Loucy (cell line): ENCODE measurements around the gene KRT77.

ENCODE experiments used
- H2AFZ ChIP-seq: fragments of 200-600 bp; sonication (generic); 2 replicates; pipeline ENCODE4 v1.6.0; 2016; ENCODE audit warnings: antibody characterized with exemption, mild to moderate bottlenecking, low read length, moderate library complexity
- H3F3A ChIP-seq: fragments of 200-600 bp; 2 replicates; pipeline ENCODE4 v1.6.0; 2016; ENCODE audit warnings: antibody characterized with exemption, low read depth, mild to moderate bottlenecking
- H3K27me3 ChIP-seq: fragments of 200-600 bp; sonication (generic); 2 replicates; pipeline ENCODE4 v1.6.1; 2014; ENCODE audit warnings: low read length, mild to moderate bottlenecking; ENCODE audit not compliant: insufficient read depth, poor library complexity, severe bottlenecking
- H3K36me3 ChIP-seq: fragments of 200-600 bp; sonication (generic); 2 replicates; pipeline ENCODE4 v1.6.1; 2016; ENCODE audit warnings: low read length; ENCODE audit not compliant: insufficient read depth
- H3K4me1 ChIP-seq: fragments of 200-600 bp; sonication (generic); 2 replicates; pipeline ENCODE4 v1.5.1; 2014; ENCODE audit warnings: low read length, mild to moderate bottlenecking; ENCODE audit not compliant: insufficient read depth, poor library complexity, severe bottlenecking
- H3K4me2 ChIP-seq: fragments of 200-600 bp; sonication (generic); 2 replicates; pipeline ENCODE4 v1.6.0; 2014; ENCODE audit warnings: antibody characterized with exemption, low read length, low read depth, mild to moderate bottlenecking; ENCODE audit not compliant: poor library complexity, severe bottlenecking
- H3K4me3 ChIP-seq: fragments of 200-600 bp; sonication (generic); 2 replicates; pipeline ENCODE4 v1.5.1; 2014; ENCODE audit warnings: low read length, mild to moderate bottlenecking, mixed read lengths; ENCODE audit not compliant: poor library complexity, severe bottlenecking
- H3K79me2 ChIP-seq: fragments of 200-600 bp; sonication (generic); 2 replicates; pipeline ENCODE4 v1.6.1; 2014; ENCODE audit warnings: low read length; ENCODE audit not compliant: insufficient read depth
- H3K9ac ChIP-seq: fragments of 200-600 bp; sonication (generic); 2 replicates; pipeline ENCODE4 v1.6.0; 2014; ENCODE audit warnings: mild to moderate bottlenecking, low read depth, low read length, moderate library complexity; ENCODE audit not compliant: poor library complexity, severe bottlenecking
- H3K9me2 ChIP-seq: fragments of 200-600 bp; sonication (generic); replicated peaks from 2 replicates; pipeline ENCODE4 v1.6.1; 2016; ENCODE audit warnings: low read depth, low read length, mixed read lengths
- H3K9me3 ChIP-seq: fragments of 200-600 bp; sonication (generic); 2 replicates; pipeline ENCODE4 v1.6.1; 2014; ENCODE audit warnings: mild to moderate bottlenecking, antibody characterized with exemption, low read length, low read depth; ENCODE audit not compliant: insufficient read depth
- H4K20me1 ChIP-seq: fragments of 200-600 bp; sonication (generic); 2 replicates; pipeline ENCODE4 v1.6.0; 2014; ENCODE audit warnings: antibody characterized with exemption, low read length, mild to moderate bottlenecking; ENCODE audit not compliant: insufficient read depth, poor library complexity, severe bottlenecking
- EZH2phosphoT487 ChIP-seq: fragments of 200-600 bp; IDR thresholded peaks from 2 replicates; pipeline ENCODE4 v1.6.1; 2018; ENCODE audit warnings: antibody characterized with exemption, mild to moderate bottlenecking, moderate library complexity, borderline replicate concordance
- TF ChIP-seq, protein P1 (sequence below): fragments of 200-600 bp; sonication (generic); conservative IDR thresholded peaks from 2 replicates; pipeline ENCODE4 v1.5.1; 2014; ENCODE audit warnings: mild to moderate bottlenecking, antibody characterized with exemption, low read length

Gene KRT77

DNA sequence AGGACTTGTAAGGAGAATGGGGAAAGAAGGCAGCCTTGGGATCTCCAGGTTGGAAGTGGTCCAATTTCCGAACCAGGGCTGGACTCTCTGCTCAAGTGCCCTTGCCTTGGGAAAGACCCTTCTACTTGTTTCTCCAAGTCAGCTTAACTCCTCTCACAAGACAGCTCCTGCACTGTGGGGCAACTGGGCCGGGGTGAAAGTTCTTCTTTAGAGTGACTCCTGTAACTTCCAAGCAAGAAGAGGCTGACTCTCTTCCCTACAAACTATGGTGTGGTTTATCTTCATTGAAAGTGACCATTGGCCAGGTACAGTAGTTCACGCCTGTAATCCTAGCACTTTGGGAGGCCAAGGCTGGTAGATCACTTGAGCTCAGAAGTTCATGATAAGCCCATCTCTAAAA is 36.9 kb downstream of the KRT77 start:
- TF ChIP-seq EZH2phosphoT487 = no peak
- TF ChIP-seq, protein P1, sequence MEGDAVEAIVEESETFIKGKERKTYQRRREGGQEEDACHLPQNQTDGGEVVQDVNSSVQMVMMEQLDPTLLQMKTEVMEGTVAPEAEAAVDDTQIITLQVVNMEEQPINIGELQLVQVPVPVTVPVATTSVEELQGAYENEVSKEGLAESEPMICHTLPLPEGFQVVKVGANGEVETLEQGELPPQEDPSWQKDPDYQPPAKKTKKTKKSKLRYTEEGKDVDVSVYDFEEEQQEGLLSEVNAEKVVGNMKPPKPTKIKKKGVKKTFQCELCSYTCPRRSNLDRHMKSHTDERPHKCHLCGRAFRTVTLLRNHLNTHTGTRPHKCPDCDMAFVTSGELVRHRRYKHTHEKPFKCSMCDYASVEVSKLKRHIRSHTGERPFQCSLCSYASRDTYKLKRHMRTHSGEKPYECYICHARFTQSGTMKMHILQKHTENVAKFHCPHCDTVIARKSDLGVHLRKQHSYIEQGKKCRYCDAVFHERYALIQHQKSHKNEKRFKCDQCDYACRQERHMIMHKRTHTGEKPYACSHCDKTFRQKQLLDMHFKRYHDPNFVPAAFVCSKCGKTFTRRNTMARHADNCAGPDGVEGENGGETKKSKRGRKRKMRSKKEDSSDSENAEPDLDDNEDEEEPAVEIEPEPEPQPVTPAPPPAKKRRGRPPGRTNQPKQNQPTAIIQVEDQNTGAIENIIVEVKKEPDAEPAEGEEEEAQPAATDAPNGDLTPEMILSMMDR = no peak
- no peaks in the 10 kb centered on the region for H3K27me3 ChIP-seq
- H4K20me1 ChIP-seq = no peaks in the 10 kb centered on the region

DNA sequence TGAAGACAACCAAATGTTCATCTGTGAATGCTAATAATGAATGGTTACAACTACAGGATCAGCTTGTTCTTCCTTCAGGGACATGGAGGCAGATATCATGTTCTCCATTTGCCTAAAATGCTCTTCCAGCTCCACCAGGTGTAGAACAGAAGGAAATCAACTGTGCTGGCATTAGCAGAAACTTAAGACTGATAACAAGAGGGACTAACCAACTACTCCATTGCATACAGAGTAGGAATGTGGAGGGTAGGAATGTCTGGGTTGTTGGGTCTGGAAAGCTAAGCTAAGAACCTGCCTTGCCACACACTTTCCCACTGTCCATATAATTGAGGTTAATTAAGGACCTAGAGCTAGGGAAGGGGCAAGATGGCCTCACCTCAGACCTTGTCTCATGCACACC is 39.9 kb downstream of the KRT77 start:
- H3K4me3 ChIP-seq = no peak overlapping the region

More for the DNA sequence above, 36.9 kb downstream of the KRT77 start:
- Histone ChIP-seq H3F3A (no peaks in the 10 kb centered on the region), H3K4me3 (no peak overlapping the region), H3K4me2 (no peak overlapping the region), H3K79me2 (no peaks in the 10 kb centered on the region), H2AFZ (no peak overlapping the region), H3K9ac (no peak overlapping the region), H3K9me2 (no peaks in the 10 kb centered on the region), H3K9me3 (no peaks in the 10 kb centered on the region), H3K36me3 (no peaks in the 10 kb centered on the region), H3K4me1 (peaks cover 24% of the 10 kb centered on the region)

DNA sequence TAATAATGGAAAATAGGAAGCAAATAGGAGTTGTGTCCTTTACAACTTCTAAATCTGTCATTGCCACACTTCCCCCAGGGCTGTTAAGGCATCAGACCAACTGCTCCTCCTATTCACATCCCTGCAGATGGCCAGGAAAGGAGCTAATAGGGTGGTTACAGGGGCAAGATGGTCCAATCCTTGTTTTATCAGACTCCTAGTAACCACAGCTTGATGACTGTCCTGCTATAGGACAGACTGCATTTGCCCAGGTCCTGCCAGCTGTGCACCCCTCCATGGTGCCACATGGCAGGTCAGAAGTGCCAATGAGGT is 40.5 kb downstream of the KRT77 start:
- Histone ChIP-seq H3K9ac (peak overlapping the region; percentile 2), H3K27me3 (no peaks in the 10 kb centered on the region), H3K4me1 (peaks cover 48% of the 10 kb centered on the region), H3K4me3 (no peak overlapping the region), H3K36me3 (no peaks in the 10 kb centered on the region), H4K20me1 (no peaks in the 10 kb centered on the region), H3K9me3 (no peaks in the 10 kb centered on the region), H3F3A (no peaks in the 10 kb centered on the region), H3K4me2 (peak overlapping the region; percentile 47), H3K9me2 (no peaks in the 10 kb centered on the region), H3K79me2 (no peaks in the 10 kb centered on the region), H2AFZ (no peak overlapping the region)
- TF ChIP-seq, protein P1 = no peak
- TF ChIP-seq EZH2phosphoT487 = no peak

More for the DNA sequence above, 39.9 kb downstream of the KRT77 start:
- no peaks in the 10 kb centered on the region for H4K20me1 ChIP-seq
- no peaks in the 10 kb centered on the region for H3K27me3 ChIP-seq
- no peak overlapping the region for H2AFZ ChIP-seq
- H3K79me2 ChIP-seq = no peaks in the 10 kb centered on the region
- no peaks in the 10 kb centered on the region for H3K9me2 ChIP-seq
- no peak overlapping the region for H3K4me2 ChIP-seq
- TF ChIP-seq, protein P1 = no peak
- no peak for TF ChIP-seq EZH2phosphoT487
- peak overlapping the region; percentile 2 for H3K9ac ChIP-seq
- no peaks in the 10 kb centered on the region for H3F3A ChIP-seq
- H3K36me3 ChIP-seq = no peaks in the 10 kb centered on the region
- H3K4me1 ChIP-seq = peaks cover 48% of the 10 kb centered on the region
- no peaks in the 10 kb centered on the region for H3K9me3 ChIP-seq
